ENCODE data around the gene GABRD.

Gene GABRD

GRCh38 chr1:2076826-2077225 lies 57.7 kb downstream of the GABRD start:
- no peak for DNase-seq (ENCODE audit: low read depth in 2 of 2)

DNA sequence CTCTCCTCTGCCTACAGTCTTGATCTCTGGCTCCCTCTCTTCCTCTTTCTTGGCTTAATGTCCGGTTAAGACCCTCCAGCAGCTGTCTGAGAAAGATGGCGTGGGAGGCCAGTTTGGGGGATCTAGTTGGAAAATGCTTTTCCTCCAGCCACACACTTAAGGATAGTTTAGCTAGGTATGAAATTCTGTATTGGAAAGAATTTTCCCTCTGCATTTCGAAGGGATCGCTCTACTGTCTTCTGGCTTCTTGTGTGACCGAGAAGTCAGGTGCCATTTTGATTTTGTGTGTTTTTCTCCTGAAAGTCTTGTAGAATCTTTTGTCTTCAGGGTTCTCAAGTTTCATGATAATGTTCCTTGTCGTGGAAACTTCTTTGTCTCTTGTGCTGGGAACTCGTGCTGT lies 59.0 kb downstream of the GABRD start:
- DNase-seq (ENCODE audit: low read depth in 2 of 2) = no peak

DNA sequence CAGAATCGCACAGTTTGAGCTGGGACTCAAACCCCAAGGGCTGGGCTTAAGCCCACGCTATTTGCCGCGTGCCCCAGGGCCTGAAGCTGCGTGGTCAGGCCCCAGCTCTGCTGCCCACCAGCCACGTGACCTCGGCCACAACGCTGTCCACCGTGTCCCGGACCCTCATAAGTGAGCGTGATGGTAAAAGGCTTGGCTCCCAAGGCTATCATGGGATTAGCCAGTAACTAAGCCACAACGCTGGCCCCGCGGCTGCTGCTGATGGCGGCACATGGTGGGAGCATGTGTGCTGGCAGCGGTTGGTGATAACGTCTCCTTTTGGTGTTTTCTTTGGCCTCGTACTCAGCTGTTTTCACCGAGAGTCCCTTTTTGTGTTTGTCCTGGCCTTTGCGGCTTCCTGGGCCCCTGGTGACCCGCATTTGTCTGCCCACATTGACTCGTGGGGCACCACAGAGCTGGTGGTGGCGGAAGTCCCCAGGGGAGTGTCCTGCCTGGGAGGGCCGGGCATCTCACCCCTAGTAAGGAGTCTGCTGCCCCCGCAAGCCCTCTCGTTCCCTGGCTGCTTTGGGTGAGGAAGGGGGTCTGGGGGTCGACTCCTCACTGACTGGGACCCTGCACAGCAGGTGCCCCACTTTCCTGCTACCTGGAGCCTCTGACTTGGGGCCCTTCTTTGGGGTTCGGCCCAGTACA lies 60.4 kb downstream of the GABRD start:
- DNase-seq (ENCODE audit: low read depth in 2 of 2) = no peak

DNA sequence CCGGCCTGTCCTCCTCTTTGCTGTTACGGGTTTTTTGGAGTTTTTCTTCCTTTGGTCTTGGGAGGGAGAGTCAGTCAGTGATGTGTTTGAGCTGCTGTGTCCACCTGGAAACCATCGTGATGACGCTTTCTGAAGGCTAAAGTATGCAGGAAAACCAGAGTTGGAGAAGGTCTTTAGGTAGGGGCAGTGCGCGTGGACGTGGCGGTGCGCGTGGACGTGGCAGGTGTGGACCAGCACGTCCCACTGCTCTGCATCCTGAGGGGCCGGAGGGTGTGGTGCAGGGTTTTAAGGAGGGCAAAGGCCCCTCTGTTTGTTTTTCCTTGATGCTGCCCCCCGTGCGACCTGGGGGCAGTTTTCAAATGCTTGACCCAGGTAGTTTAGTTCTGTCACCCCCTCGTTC lies 61.0 kb downstream of the GABRD start:
- no peak for DNase-seq (ENCODE audit: low read depth in 2 of 2)
